Measurements from ENCODE around the gene SLC25A40. TPM values are rescaled to one million over a fixed set of nuclear protein-coding genes. Genes with fewer than 3 reads are reported as not detected.

SLC25A40 gene
- total RNA-seq, 1 experiment from 2014 or later = 19.3 TPM

GRCh38 chr7:87818336-87818735 lies 57.8 kb downstream of the SLC25A40 start:
- DNase-seq (ENCODE audit: low read depth, low spot score) = no peak
- in situ Hi-C loops (cut with HindIII; ENCODE audit: low pct_unique_long_range_greater_than_20kb, low sequenced_read_pairs) = no loop called here

- in situ Hi-C loops (cut with HindIII; ENCODE audit: low pct_unique_long_range_greater_than_20kb, low sequenced_read_pairs) = no loop called here
- no peak for DNase-seq (ENCODE audit: low read depth, low spot score)
These were observed 59.8 kb downstream of the SLC25A40 start for GRCh38 chr7:87816389-87816788.

GRCh38 chr7:87810726-87811125 lies 65.4 kb downstream of the SLC25A40 start:
- in situ Hi-C loops (cut with HindIII; ENCODE audit: low pct_unique_long_range_greater_than_20kb, low sequenced_read_pairs) = no loop called here
- no peak for DNase-seq (ENCODE audit: low read depth, low spot score)

GRCh38 chr7:87810130-87810529 lies 66.0 kb downstream of the SLC25A40 start:
- DNase-seq (ENCODE audit: low read depth, low spot score) = no peak
- in situ Hi-C loops (cut with HindIII; ENCODE audit: low pct_unique_long_range_greater_than_20kb, low sequenced_read_pairs) = no loop called here

- in situ Hi-C loops (cut with HindIII; ENCODE audit: low pct_unique_long_range_greater_than_20kb, low sequenced_read_pairs) = no loop called here
- DNase-seq (ENCODE audit: low read depth, low spot score) = no peak
These were observed 70.0 kb downstream of the SLC25A40 start for GRCh38 chr7:87806150-87806549.

GRCh38 chr7:87797798-87798403 lies 78.3 kb downstream of the SLC25A40 start:
- in situ Hi-C loops (cut with HindIII; ENCODE audit: low pct_unique_long_range_greater_than_20kb, low sequenced_read_pairs) = no loop called here
- peak; percentile 87 for DNase-seq (ENCODE audit: low read depth, low spot score)

GRCh38 chr7:87797395-87797794 lies 78.8 kb downstream of the SLC25A40 start:
- in situ Hi-C loops (cut with HindIII; ENCODE audit: low pct_unique_long_range_greater_than_20kb, low sequenced_read_pairs) = no loop called here
- DNase-seq (ENCODE audit: low read depth, low spot score) = no peak

GRCh38 chr7:87785368-87785995 lies 90.7 kb downstream of the SLC25A40 start:
- in situ Hi-C loops (cut with HindIII; ENCODE audit: low pct_unique_long_range_greater_than_20kb, low sequenced_read_pairs) = no loop called here
- no peak for DNase-seq (ENCODE audit: low read depth, low spot score)

GRCh38 chr7:87784424-87784823 lies 91.7 kb downstream of the SLC25A40 start:
- in situ Hi-C loops (cut with HindIII; ENCODE audit: low pct_unique_long_range_greater_than_20kb, low sequenced_read_pairs) = no loop called here

More at GRCh38 chr7:87784424-87784823, 91.7 kb downstream of the SLC25A40 start:
- peak; percentile 43 for DNase-seq (ENCODE audit: low read depth, low spot score)

Other genes starting within 250 kb of the SLC25A40 start
- 0.21 and 0.55 TPM in 2 replicates for gene RUNDC3B, start 248.0 kb downstream of the SLC25A40 start, total RNA-seq (2014; rRNA removed; shearing (Covaris generic))
- gene DBF4, start 133 bp upstream of the SLC25A40 start, total RNA-seq (2014; rRNA removed; shearing (Covaris generic)) = 67.9 and 71.4 TPM in 2 replicates
- 4.6 and 5.2 TPM in 2 replicates for gene ADAM22, start 57.9 kb upstream of the SLC25A40 start, total RNA-seq (2014; rRNA removed; shearing (Covaris generic))

Measured in SK-MEL-5 (cell line).